Heart left ventricle (tissue), 16 donors: ENCODE measurements around the gene EIF4E2. TPM values are rescaled to one million over a fixed set of nuclear protein-coding genes. Genes with fewer than 3 reads are reported as not detected.

Experiments used
- ATAC-seq, 4 donors: fragments of 200-7000 bp; cut with Tn5 transposase; one replicate each; pipeline ENCODE4 v1.9.1; 2020 to 2022; ENCODE audit warnings: moderate library complexity in 4 of 4, mild to moderate bottlenecking in 3 of 4, moderate number of reproducible peaks in 1 of 4
- DNase-seq, 5 donors: peaks; one replicate each; pipeline ENCODE4 v3.0.0-alpha.2; 2020
- H3K27ac ChIP-seq, 12 donors: fragments of 200-600 bp; sonication (generic) in 4 of 12; one replicate each; pipeline versions ENCODE4 v1.5.0 to v1.8.0; 2016 to 2022; ENCODE audit warnings: mild to moderate bottlenecking in 2 of 12
- H3K27me3 ChIP-seq, 9 donors: fragments of 200-600 bp; sonication (generic) in 2 of 9; one replicate each; pipeline versions ENCODE4 v1.5.1 to v1.8.0; 2016 to 2022; ENCODE audit warnings: mild to moderate bottlenecking in 3 of 9
- H3K36me3 ChIP-seq, 9 donors: fragments of 200-600 bp; sonication (generic) in 2 of 9; one replicate each; pipeline versions ENCODE4 v1.5.0 to v1.8.0; 2018 to 2022; ENCODE audit warnings: mild to moderate bottlenecking in 2 of 9
- H3K4me1 ChIP-seq, 12 donors: fragments of 200-600 bp; sonication (generic) in 4 of 12; one replicate each; pipeline versions ENCODE4 v1.5.0 to v1.8.0; 2016 to 2022; ENCODE audit warnings: mild to moderate bottlenecking in 3 of 12
- H3K4me3 ChIP-seq, 12 donors: fragments of 200-600 bp; sonication (generic) in 4 of 12; one replicate each; pipeline versions ENCODE4 v1.5.0 to v1.8.0; 2017 to 2022; ENCODE audit warnings: mild to moderate bottlenecking in 9 of 12, moderate library complexity in 4 of 12
- H3K9me3 ChIP-seq, 12 donors: fragments of 200-600 bp; sonication (generic) in 4 of 12; one replicate each; pipeline versions ENCODE4 v1.5.0 to v1.8.0; 2016 to 2022; ENCODE audit warnings: mild to moderate bottlenecking in 1 of 12
- CTCF ChIP-seq, 12 donors: fragments of 200-600 bp; sonication (generic) in 4 of 12; IDR thresholded peaks; one replicate each; pipeline versions ENCODE4 v1.5.0 to v1.8.0; 2018 to 2022; ENCODE audit warnings: antibody characterized with exemption in 12 of 12, mild to moderate bottlenecking in 5 of 12
- POLR2A ChIP-seq, 2 donors: fragments of 450-650 bp; IDR thresholded peaks; one replicate each; pipeline ENCODE4 v1.6.1; 2017; ENCODE audit warnings: antibody characterized with exemption in 2 of 2, mild to moderate bottlenecking in 2 of 2, moderate library complexity in 2 of 2
- WGBS, 4 donors: extraction: QIAGEN DNeasy Blood & Tissue Kit in 2 of 4; methylation state at CpG; one replicate each; pipeline versions ENCODE4 v1.1.5 to v1.1.7; 2013 to 2018; 5-methylcytosine and 5-hydroxymethylcytosine counted together
- intact Hi-C, 10 donors: fragments of 100-400 bp; cut with DNase I; formaldehyde crosslinking; loops; one replicate each; pipeline versions ENCODE4 v1.11.1 to v1.14.2; 2022
- polyA plus RNA-seq, 2 donors: library from polyadenylated mRNA; stranded (reverse); fragments of 200-250 nt; gene quantifications; one replicate each; pipeline ENCODE4 v1.2.3, GENCODE V29; 2013
- total RNA-seq, 9 donors: library from RNA; depleted of rRNA in 2 of 9; stranded (reverse); fragments of >200 nt in 2 of 9; fragmentation: NEBNext Ultra II Directional in 3 of 9; extraction: Animal tissue kit (Norgen Biotek cat#: 25700) in 3 of 9; gene quantifications; one replicate each; pipeline versions ENCODE4 v1.1.0 to v1.2.4, GENCODE V29; 2016 to 2023
- donor health status: ischemic (EF 13 %, LVEDD 7.1; RV severe dilation, severe dysfunction).
- donor health status: healthy with polysubstance abuse.
- donor health status: DM: no; HTN: yes; CAD: no.
- donor health status: DM: no; HTN: no; CAD: no.
- donor health status: ischemic (EF 25% LVEDD 6.9; RV normal size, moderate dysfunction).
- donor health status: ischemic (EF 25% LVEDD 5.7; RV mildly dilated, moderate dysfunction).
- donor health status: healthy.
- donor health status: DM: yes; HTN: yes; CAD: no.
- donor health status: ischemic (EF 35%, LVEDD 5.7; RV mildly dilated, moderate dysfunction).
- donor health status: nonischemic (EF 11% LVEDD 7.7; RV severe dilation, severe dysfunction).
- donor health status: DM: yes; HTN: yes; CAD: no.
- donor health status: PGD.
- donor health status: ischemic (EF 29% LVEDD 5.4; RV normal size, mild dysfunction).
- donor health status: nonischemic (EF 23%, LVEDD 6.1; RV moderate dilation, normal function).

EIF4E2 gene
- total and polyA plus RNA-seq, 11 donors: 15.3 to 54.0 (median 38.8) TPM

GRCh38 chr2:232523682-232524597, 26.5 kb upstream of the EIF4E2 start:
- 1 to 3% (median 2%) methylated on average over 33 to 75 of the region's 75 CpGs for WGBS, 4 donors
- no peak for TF ChIP-seq POLR2A (IDR thresholded peaks at IDR 0.05)
- TF ChIP-seq CTCF (IDR thresholded peaks at IDR 0.05): peak in 6 of 12 donors; percentile 11 to 47 (median 28)
- intact Hi-C loops: loop anchor here (2.0 to 10.0 kb wide), 6 partner anchors 72 to 619 kb away; no protein-coding TSS in a partner anchor
- Histone ChIP-seq H3K9me3 (no peaks in the 10 kb centered on the region), H3K4me1 (peaks cover 0 to 44% (median 21%) of the 10 kb centered on the region in 12 donors), H3K27me3 (peaks cover 30 to 63% (median 47%) of the 10 kb centered on the region in 9 donors), H3K4me3 (peak overlapping the region; percentile 4 to 51 (median 38)), H3K27ac (no peak overlapping the region), H3K36me3 (no peaks in the 10 kb centered on the region)
- ATAC-seq (peak in 3 of 4 donors; percentile 25 to 51 (median 36)), DNase-seq (peak in 3 of 5 donors; percentile 37 to 50 (median 40))

- ATAC-seq (no peak), DNase-seq (no peak)
- Histone ChIP-seq H3K9me3 (no peaks in the 10 kb centered on the region), H3K27me3 (peaks cover 30 to 61% (median 47%) of the 10 kb centered on the region in 9 donors), H3K4me1 (peaks cover 0 to 44% (median 21%) of the 10 kb centered on the region in 12 donors), H3K27ac (no peak overlapping the region), H3K36me3 (no peaks in the 10 kb centered on the region), H3K4me3 (peak overlapping the region in 1 of 12 donors; percentile 36)
- intact Hi-C loops: loop anchor here (5.0 to 10.0 kb wide), 5 partner anchors 72 to 620 kb away; no protein-coding TSS in a partner anchor
- 70 to 89% (median 74%) methylated on average over 4 to 6 of the region's 6 CpGs for WGBS, 4 donors
- TF ChIP-seq CTCF (IDR thresholded peaks at IDR 0.05) (no peak), POLR2A (IDR thresholded peaks at IDR 0.05) (no peak)
These were observed 25.7 kb upstream of the EIF4E2 start for GRCh38 chr2:232524771-232525170.

DNA sequence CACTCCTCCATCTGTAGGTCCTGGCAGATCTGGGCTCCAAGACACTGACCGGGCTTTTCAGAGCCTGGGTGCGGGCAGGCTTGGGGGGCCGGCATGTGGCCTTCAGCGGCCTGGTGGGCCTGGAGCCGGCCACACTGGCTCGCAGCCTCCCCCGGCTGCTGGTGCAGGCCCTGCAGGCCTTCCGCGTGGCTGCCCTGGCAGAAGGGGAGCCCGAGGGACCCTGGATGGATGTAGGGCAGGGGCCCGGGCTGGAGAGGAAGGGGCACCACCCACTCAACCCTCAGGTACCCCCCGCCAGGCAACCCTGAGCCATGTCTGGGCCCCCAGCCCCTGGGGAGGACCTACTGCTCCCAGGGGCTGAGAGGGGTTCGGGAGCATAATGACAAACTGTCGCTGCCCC, 25.3 kb upstream of the EIF4E2 start:
- H3K9me3 ChIP-seq: no peaks in the 10 kb centered on the region
- peaks cover 0 to 44% (median 21%) of the 10 kb centered on the region in 12 donors for H3K4me1 ChIP-seq
- DNase-seq: peak in 1 of 5 donors; percentile 14

More for the DNA sequence above, 25.3 kb upstream of the EIF4E2 start:
- intact Hi-C loops: loop anchor here in 4 of 10 donors (10.0 kb wide), 1 partner anchor 620 kb away; no protein-coding TSS in a partner anchor
- no peak for TF ChIP-seq CTCF (IDR thresholded peaks at IDR 0.05)
- no peak for TF ChIP-seq POLR2A (IDR thresholded peaks at IDR 0.05)
- no peak overlapping the region for H3K4me3 ChIP-seq
- 80 to 100% (median 84%) methylated on average over 1 to 14 of the region's 14 CpGs for WGBS, 4 donors
- H3K36me3 ChIP-seq: no peaks in the 10 kb centered on the region
- H3K27ac ChIP-seq: no peak overlapping the region
- ATAC-seq: no peak
- H3K27me3 ChIP-seq: peaks cover 30 to 58% (median 43%) of the 10 kb centered on the region in 9 donors
